Mucosa of stomach (tissue), 1 donor: Measurements from ENCODE around the gene SPDYE6.
"Not testable (repeated sequence)": the region's sequence is repeated elsewhere in the genome, so short reads cannot be mapped to it uniquely, and the experiment has no call there.

Experiments
- H3K27me3 ChIP-seq: one replicate; pipeline ENCODE4 v1.7.0; 2013; ENCODE audit warnings: mild to moderate bottlenecking, low read length; ENCODE audit not compliant: control insufficient read depth, insufficient read depth
- H3K36me3 ChIP-seq: one replicate; pipeline ENCODE4 v1.7.0; 2013; ENCODE audit warnings: low read length; ENCODE audit not compliant: control insufficient read depth, insufficient read depth
- H3K4me1 ChIP-seq: one replicate; pipeline ENCODE4 v1.7.0; 2013; ENCODE audit warnings: mild to moderate bottlenecking, low read length; ENCODE audit not compliant: control insufficient read depth, insufficient read depth
- H3K4me3 ChIP-seq: one replicate; pipeline ENCODE4 v1.7.0; 2013; ENCODE audit warnings: low read length
- H3K9ac ChIP-seq: one replicate; pipeline ENCODE4 v1.7.0; 2013; ENCODE audit warnings: mild to moderate bottlenecking, low read length, moderate library complexity
- H3K9me3 ChIP-seq: one replicate; pipeline ENCODE4 v1.7.0; 2013; ENCODE audit warnings: mild to moderate bottlenecking, low read length, moderate library complexity; ENCODE audit not compliant: control insufficient read depth
- donor health status: Pancreatic carcinoma.

Gene SPDYE6

GRCh38 chr7:102390697-102391484 lies 34.6 kb upstream of the SPDYE6 start:
- H3K27me3 ChIP-seq, result no peaks in the 10 kb centered on the region
- peaks cover 4% of the 10 kb centered on the region for H3K36me3 ChIP-seq
- H3K9me3 ChIP-seq, result no peaks in the 10 kb centered on the region
- H3K9ac ChIP-seq, result no peak overlapping the region
- no peak overlapping the region for H3K4me3 ChIP-seq
- peaks cover 4% of the 10 kb centered on the region for H3K4me1 ChIP-seq

DNA sequence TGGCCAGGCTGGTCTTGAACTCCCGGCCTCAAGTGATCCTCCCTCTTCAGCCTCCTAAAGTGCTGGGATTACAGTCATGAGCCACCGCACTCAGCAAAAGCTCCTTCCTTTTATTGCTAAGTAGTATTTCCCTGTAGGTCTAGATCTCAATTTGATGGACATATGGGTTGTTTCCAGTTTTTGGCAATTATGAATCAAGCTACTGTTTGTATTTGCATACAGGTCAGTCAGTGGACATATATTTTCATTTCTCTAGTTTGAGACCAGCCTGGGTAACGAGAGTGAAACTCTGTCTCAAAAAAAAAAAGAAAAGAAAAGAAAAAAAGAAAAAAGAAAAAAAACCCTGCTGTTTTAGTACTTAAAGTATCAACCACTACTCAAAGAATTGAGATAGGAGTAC lies 33.6 kb upstream of the SPDYE6 start:
- Histone ChIP-seq H3K4me3 (no peak overlapping the region), H3K9me3 (no peaks in the 10 kb centered on the region), H3K4me1 (no peaks in the 10 kb centered on the region), H3K36me3 (peaks cover 4% of the 10 kb centered on the region), H3K9ac (no peak overlapping the region), H3K27me3 (no peaks in the 10 kb centered on the region)

DNA sequence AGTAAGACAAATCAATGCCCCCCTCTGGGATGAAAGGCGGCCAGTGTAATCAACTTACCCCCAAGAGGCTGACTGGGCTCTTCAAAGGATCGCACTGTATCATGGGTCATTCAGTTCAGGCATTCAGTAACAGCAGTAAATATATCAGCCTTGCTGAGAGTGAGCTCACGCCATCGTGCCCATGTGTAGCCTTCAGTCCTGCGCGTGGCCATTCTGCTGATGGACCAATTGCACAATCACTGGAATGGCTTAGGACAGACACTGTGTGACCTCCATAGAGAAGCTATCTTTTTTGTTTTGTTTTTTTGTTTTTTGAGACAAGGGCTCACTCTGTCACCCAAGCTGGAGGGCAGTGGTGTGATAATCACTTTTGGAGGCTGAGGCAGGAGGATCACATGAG lies 30.8 kb upstream of the SPDYE6 start:
- Histone ChIP-seq H3K9ac (no peak overlapping the region), H3K4me3 (no peak overlapping the region), H3K27me3 (no peaks in the 10 kb centered on the region), H3K9me3 (no peaks in the 10 kb centered on the region), H3K4me1 (peaks cover 10% of the 10 kb centered on the region), H3K36me3 (peaks cover 3% of the 10 kb centered on the region)

DNA sequence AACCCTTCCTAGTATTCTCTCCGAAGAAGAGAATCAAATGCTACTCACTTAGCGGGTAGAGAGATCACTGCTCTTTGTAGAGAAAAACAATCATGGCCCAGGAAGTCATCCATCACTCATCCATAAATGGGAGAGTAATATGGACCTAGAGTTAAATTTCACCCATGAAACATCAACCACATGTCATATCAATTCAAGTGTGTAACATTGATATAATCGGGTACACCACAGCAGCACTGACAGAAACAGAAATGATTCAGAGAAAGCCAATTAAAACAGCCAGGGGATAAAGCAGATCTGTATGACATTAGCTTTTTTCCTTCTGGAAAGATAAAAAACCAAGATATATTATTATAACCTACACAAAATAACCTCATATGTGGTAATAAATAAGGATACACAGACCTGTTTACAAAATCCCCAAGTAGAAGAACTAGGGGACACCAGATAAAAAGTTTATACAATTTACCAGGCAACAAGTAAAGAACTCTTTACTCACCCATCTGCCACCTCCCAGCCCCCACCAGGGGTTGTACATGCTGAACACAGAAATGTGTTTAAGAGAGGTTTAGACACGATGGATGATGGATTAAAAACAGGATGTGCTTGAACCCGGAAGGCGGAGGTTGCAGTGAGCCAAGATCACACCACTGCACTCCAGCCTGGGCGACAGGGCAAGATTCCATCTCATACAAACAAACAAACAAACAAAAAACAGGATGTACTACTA lies 25.6 kb upstream of the SPDYE6 start:
- not testable (repeated sequence) for H3K9ac ChIP-seq, H3K9me3 ChIP-seq

DNA sequence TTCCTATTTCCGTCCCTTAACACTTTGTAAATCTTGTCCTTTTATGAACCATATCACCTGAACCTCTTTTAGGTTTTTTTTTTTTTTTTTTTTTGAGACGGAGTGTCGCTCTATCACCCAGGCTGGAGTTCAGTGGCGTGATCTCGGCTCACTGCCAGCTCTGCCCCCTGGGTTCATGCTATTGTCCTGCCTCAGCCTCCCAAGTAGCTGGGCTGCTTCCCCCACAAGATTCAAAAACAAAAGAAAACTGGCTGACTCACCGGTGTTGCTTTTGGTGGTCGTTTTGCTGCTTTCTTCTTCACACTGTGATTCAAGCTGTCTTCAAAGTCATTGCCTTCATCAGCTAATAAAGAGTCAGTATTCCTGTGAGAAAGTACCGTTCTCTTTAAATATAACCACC lies 24.6 kb upstream of the SPDYE6 start:
- H3K4me1 ChIP-seq, H3K27me3 ChIP-seq, H3K9me3 ChIP-seq, H3K9ac ChIP-seq, H3K36me3 ChIP-seq, H3K4me3 ChIP-seq: not testable (repeated sequence)

More for the DNA sequence above, 25.6 kb upstream of the SPDYE6 start:
- H3K4me3 ChIP-seq, H3K36me3 ChIP-seq, H3K4me1 ChIP-seq, H3K27me3 ChIP-seq: not testable (repeated sequence)

DNA sequence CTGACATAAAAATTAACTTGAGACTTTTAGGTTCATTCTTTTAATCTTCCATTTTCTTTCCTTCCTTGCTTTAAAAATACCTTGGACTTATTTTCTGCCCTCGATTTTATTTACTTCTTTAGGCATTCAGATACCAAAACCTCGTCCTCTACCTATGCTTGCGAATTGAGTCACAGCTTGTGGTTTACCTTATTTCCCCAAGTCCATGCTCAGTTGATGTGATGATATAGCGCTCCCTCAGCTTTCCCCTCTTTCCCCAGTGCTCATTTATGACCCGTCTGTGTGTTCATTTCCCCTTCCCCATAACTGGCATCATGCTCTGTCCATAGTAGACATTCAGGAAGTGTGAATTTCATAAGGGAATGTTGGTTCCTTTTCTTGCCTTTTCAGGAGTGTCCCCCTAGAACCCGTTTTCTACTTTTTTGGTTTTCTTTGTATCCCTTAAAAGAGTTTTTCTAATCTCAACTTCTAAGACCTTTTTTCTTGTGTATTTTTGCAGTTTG lies 20.8 kb upstream of the SPDYE6 start:
- no peak overlapping the region for H3K9ac ChIP-seq
- no peaks in the 10 kb centered on the region for H3K27me3 ChIP-seq
- H3K4me3 ChIP-seq, result no peak overlapping the region
- H3K4me1 ChIP-seq, result no peaks in the 10 kb centered on the region
- no peaks in the 10 kb centered on the region for H3K36me3 ChIP-seq
- H3K9me3 ChIP-seq, result no peaks in the 10 kb centered on the region

DNA sequence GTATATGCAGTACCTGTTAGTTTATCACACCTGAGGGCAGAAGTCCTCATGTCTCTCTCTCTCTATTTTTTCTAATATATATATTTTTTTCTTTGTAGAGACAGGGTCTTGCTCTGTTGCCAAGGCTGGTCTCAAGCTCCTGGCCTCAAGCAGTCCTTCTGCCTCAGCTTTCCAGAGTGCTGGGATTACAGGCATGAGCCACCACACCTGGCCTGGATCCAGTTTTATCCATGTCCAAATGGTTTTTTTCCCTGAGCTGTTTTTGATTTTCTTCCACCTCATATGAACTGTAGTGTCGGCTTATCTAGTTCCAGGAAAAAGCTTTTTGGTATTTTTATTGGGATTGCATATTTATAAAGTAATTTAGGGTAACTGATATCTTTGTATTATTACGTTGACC lies 16.6 kb upstream of the SPDYE6 start:
- H3K9ac ChIP-seq, H3K4me1 ChIP-seq, H3K4me3 ChIP-seq, H3K36me3 ChIP-seq, H3K27me3 ChIP-seq, H3K9me3 ChIP-seq: not testable (repeated sequence)

DNA sequence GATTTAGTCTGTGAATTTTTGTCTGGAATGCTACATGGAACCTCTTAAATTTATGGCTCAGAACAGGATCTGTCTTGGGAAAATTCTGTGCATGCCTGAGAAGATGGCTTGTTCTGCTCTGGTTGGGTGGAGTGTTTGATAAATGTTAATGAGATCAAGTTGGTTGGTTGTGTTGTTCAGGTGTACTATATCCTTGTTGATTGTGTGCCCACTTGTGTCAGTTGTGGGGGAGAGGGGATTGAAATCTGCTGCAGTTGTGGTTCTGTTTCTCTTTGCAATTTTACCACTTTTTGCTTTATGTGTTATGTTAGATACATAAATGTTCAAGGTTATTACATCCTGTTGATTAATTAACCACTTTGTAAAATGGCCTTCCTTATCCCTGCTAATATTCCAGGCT lies 13.8 kb upstream of the SPDYE6 start:
- H3K9me3 ChIP-seq, H3K4me3 ChIP-seq: not testable (repeated sequence)

DNA sequence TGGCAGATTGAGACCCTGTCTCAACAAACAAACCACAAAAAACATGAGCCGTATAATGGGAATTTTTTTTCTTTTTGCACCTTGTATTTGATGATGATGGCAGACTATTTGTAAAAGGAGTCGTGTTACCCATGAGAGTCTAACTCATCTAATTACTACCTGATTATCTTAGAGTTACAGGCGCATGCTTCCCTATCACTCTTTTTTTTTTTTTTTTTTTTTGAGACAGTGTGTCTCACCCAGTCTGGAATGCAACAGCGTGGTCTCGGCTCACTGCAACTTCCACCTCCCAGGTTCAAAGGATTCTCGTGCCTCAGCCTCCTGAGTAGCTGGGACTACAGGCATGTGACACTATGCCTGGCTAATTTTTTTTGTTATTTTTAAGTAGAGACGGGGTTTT lies 9.1 kb upstream of the SPDYE6 start:
- not testable (repeated sequence) for H3K9me3 ChIP-seq, H3K4me1 ChIP-seq, H3K36me3 ChIP-seq, H3K9ac ChIP-seq, H3K27me3 ChIP-seq, H3K4me3 ChIP-seq

More for the DNA sequence above, 13.8 kb upstream of the SPDYE6 start:
- not testable (repeated sequence) for H3K36me3 ChIP-seq, H3K4me1 ChIP-seq, H3K27me3 ChIP-seq, H3K9ac ChIP-seq

- not testable (repeated sequence) for H3K27me3 ChIP-seq, H3K4me3 ChIP-seq, H3K9me3 ChIP-seq, H3K36me3 ChIP-seq, H3K4me1 ChIP-seq
- H3K9ac ChIP-seq, result peak overlapping the region; percentile 65
Measured at GRCh38 chr7:102364394-102364886, 8.2 kb upstream of the SPDYE6 start.

DNA sequence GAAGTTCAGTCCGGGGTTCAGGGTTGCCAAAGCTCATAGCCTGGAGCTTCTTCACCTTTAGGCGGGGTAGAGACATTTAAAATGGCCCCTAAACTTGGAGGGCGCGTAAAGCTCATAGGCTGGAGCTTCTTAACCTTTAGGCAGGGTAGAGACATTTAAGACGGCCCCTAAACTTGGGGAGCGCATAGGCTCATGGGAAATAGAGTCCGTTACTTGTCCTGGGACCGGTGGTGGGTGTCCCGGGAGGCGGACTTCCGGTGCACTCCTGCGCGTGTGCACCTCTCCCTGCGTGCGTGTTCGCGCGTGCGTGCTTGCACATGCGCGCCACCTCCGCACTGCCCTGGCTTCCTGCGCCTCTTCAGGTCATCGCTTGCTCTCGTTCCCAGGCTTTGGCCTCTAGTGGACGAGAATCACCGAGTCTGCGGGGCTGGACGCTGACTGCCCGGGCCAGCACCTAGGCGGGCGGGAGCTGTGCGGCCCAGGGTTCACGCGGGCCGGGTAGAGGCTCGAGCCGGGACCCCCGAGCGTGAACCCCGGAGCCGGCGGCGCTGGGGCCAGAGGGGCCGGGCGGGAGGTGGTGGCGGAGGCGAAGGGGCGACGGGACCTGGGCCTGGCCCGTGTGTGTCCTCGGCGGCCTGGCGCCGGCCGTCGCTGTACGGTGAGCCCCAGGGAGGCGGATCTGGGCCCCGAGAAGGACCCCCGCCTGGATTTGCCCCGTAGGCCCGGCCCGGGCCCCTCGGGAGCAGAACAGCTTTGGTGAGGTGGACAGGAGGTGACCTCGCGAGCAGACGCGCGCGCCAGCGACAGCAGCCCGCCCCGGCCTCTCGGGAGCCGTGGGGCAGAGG lies 7.5 kb upstream of the SPDYE6 start:
- H3K9ac ChIP-seq, result peak overlapping the region; percentile 65

DNA sequence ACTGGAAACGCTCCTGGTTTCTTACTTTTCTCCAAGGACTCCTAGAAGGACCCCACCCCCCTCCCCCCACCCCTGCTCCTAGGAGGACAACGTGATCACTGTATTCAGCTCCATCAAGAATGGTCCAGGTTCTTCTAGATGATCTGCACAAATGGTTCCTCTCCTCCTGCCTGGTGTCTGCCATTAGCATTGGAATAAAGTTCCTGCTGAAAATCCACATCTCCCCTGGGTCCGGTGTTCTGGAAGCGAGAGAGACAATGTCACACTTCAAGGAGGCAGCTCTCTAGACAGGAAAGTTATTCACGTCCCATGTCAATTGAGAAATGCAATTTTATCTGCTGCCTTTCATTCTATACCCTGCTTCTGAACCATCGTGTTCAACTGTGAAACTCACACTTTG lies 9.3 kb downstream of the SPDYE6 start:
- H3K4me3 ChIP-seq, H3K9ac ChIP-seq, H3K9me3 ChIP-seq, H3K36me3 ChIP-seq, H3K4me1 ChIP-seq, H3K27me3 ChIP-seq: not testable (repeated sequence)

More for the DNA sequence above, 7.5 kb upstream of the SPDYE6 start:
- not testable (repeated sequence) for H3K27me3 ChIP-seq, H3K9me3 ChIP-seq, H3K36me3 ChIP-seq, H3K4me1 ChIP-seq
- H3K4me3 ChIP-seq, result peak overlapping the region; percentile 25
